Measurements from ENCODE around the gene KIF3B. TPM values are rescaled to one million over a fixed set of nuclear protein-coding genes. Genes with fewer than 3 reads are reported as not detected.

KIF3B gene
- total and polyA plus RNA-seq, 2 of the 13 experiments (the other 11 are each of a cell fraction or from before 2014, with no cell fraction given), result 23.6 to 28.8 TPM

- TF ChIP-seq RERE (CRISPR knock-in tag; IDR thresholded peaks at IDR 0.05; ENCODE audit: low read depth) (0 out of 2 replicates have a peak, but pooled peaks have one; percentile 9), HMG20B (CRISPR knock-in tag; conservative IDR thresholded peaks at IDR 0.05) (peak; percentile 71; the same call in 1 of the 2 replicates), SPEN (CRISPR knock-in tag; IDR thresholded peaks at IDR 0.05; ENCODE audit: low read depth) (peak; percentile 96), MXD4 (CRISPR knock-in tag; IDR thresholded peaks at IDR 0.05) (no peak; the same call in 1 of the 2 replicates), KDM5A (IDR thresholded peaks at IDR 0.05; ENCODE audit: borderline replicate concordance, low read length) (peak; percentile 88; the same call in 1 of the 2 replicates), NFATC3 (CRISPR knock-in tag; IDR thresholded peaks at IDR 0.05) (0 out of 2 replicates have a peak, but pooled peaks have one; percentile 33), ZBTB2 (CRISPR knock-in tag; IDR thresholded peaks at IDR 0.05; ENCODE audit: low read depth) (peak; percentile 52; the same call in 1 of the 2 replicates), ZNF800 (CRISPR knock-in tag; IDR thresholded peaks at IDR 0.05) (no peak), DNMT3B (CRISPR knock-in tag; conservative IDR thresholded peaks at IDR 0.05) (no peak), SKI (IDR thresholded peaks at IDR 0.05; ENCODE audit: partially characterized antibody) (peak; percentile 81), ZNF296 (CRISPR knock-in tag; conservative IDR thresholded peaks at IDR 0.05) (no peak), SOX13 (IDR thresholded peaks at IDR 0.05) (no peak), SOX13 (CRISPR knock-in tag; conservative IDR thresholded peaks at IDR 0.05 in 1 of 2, IDR thresholded peaks at IDR 0.05 in 1 of 2) (no peak; a peak in 1 of 4 replicates), CCAR2 (optimal IDR thresholded peaks at IDR 0.05; ENCODE audit: low read depth, low read length) (peak; percentile 95), ERF (CRISPR knock-in tag; IDR thresholded peaks at IDR 0.05) (peak; percentile 83), DRAP1 (CRISPR knock-in tag; IDR thresholded peaks at IDR 0.05) (no peak), HOMEZ (CRISPR knock-in tag; IDR thresholded peaks at IDR 0.05; ENCODE audit: low read depth) (0 out of 2 replicates have a peak, but pooled peaks have one; percentile 23), NFYC (CRISPR knock-in tag; IDR thresholded peaks at IDR 0.05) (no peak)
Measured at GRCh38 chr20:32277361-32278198, at the start of gene KIF3B (continued).
